CD4-positive, alpha-beta T cell (primary cell): Measurements from ENCODE around the gene OSBPL5. TPM values are rescaled to one million over a fixed set of nuclear protein-coding genes. Genes with fewer than 3 reads are reported as not detected.

Experiments used
- ATAC-seq: fragments of 200-7000 bp; cut with Tn5 transposase; one replicate; pipeline ENCODE4 v1.10.0; 2022; ENCODE audit warnings: mild to moderate bottlenecking; ENCODE audit not compliant: poor library complexity
- CTCF ChIA-PET: fragments of 350-600 bp; sonication (Branson Sonifier 250); formaldehyde crosslinking; loops from one replicate; lab custom pipeline; 2021; ENCODE audit warnings: antibody characterized with exemption, inconsistent platforms; lab: Charles Lee
- POLR2A ChIA-PET: fragments of 350-600 bp; sonication (Branson Sonifier 250); formaldehyde crosslinking; loops from one replicate; lab custom pipeline; 2021; ENCODE audit warnings: antibody characterized with exemption, inconsistent platforms; lab: Charles Lee
- DNase-seq, 14 experiments: peaks; one replicate each; pipeline ENCODE4 v3.0.0-alpha.2; 2013 to 2020; ENCODE audit warnings: mixed read lengths in 2 of 14
- H3K27ac ChIP-seq, 2 donors: one replicate each; pipeline versions ENCODE4 v1.5.1 to v1.7.0; 2013; ENCODE audit warnings: low read length in 2 of 2, low read depth in 1 of 2, mild to moderate bottlenecking in 1 of 2
- H3K27me3 ChIP-seq, 2 experiments: 1 replicate in 1 of 2; 2 replicates in 1 of 2; pipeline versions ENCODE4 v1.6.1 to v1.7.0; 2013; ENCODE audit warnings: low read length in 2 of 2, control low read depth in 1 of 2, mild to moderate bottlenecking in 1 of 2, moderate library complexity in 1 of 2; ENCODE audit not compliant: insufficient read depth in 2 of 2, control insufficient read depth in 1 of 2
- H3K36me3 ChIP-seq: one replicate; pipeline ENCODE4 v1.6.1; 2013; ENCODE audit warnings: low read length, control low read depth; ENCODE audit not compliant: insufficient read depth
- H3K4me1 ChIP-seq: one replicate; pipeline ENCODE4 v1.6.1; 2013; ENCODE audit warnings: low read length, control low read depth; ENCODE audit not compliant: insufficient read depth
- H3K4me3 ChIP-seq: one replicate; pipeline ENCODE4 v1.5.1; 2013; ENCODE audit warnings: mild to moderate bottlenecking, low read length, moderate library complexity
- H3K9me3 ChIP-seq, 2 experiments: 1 replicate in 1 of 2; 2 replicates in 1 of 2; pipeline versions ENCODE4 v1.6.1 to v1.7.0; 2013; ENCODE audit warnings: low read length in 2 of 2, mild to moderate bottlenecking in 2 of 2, control low read depth in 1 of 2, moderate library complexity in 1 of 2; ENCODE audit not compliant: control insufficient read depth in 1 of 2, insufficient read depth in 1 of 2
- H3K27ac Mint-ChIP-seq: one replicate; pipeline ENCODE4 v1.8.0; 2020; ENCODE audit warnings: mixed read lengths
- H3K27me3 Mint-ChIP-seq: one replicate; pipeline ENCODE4 v1.8.0; 2021; ENCODE audit warnings: mixed read lengths
- H3K36me3 Mint-ChIP-seq: one replicate; pipeline ENCODE4 v1.8.0; 2021; ENCODE audit warnings: low read depth, mixed read lengths
- H3K4me1 Mint-ChIP-seq: one replicate; pipeline ENCODE4 v1.8.0; 2021; ENCODE audit warnings: low read depth, mixed read lengths
- H3K4me3 Mint-ChIP-seq: one replicate; pipeline ENCODE4 v1.8.0; 2020; ENCODE audit warnings: mild to moderate bottlenecking, mixed read lengths
- H3K9me3 Mint-ChIP-seq: one replicate; pipeline ENCODE4 v1.8.0; 2020; ENCODE audit warnings: mixed read lengths
- CTCF ChIP-seq: fragments of 200-600 bp; IDR thresholded peaks from one replicate; pipeline ENCODE4 v1.8.0; 2022; ENCODE audit warnings: antibody characterized with exemption, mild to moderate bottlenecking
- intact Hi-C, 2 experiments: fragments of 100-400 bp; cut with DNase I in 1 of 2; cut with micrococcal nuclease in 1 of 2; formaldehyde crosslinking; loops; one replicate each; pipeline versions ENCODE4 v1.15.1 to v1.9.0; 2023 to 2025; cut with DNase I, micrococcal nuclease
- total RNA-seq, 174 experiments: library from RNA in 2 of 174; stranded (reverse) in 2 of 174; gene quantifications; one replicate each; pipeline ENCODE4 v1.2.3 and lab custom pipeline; 2021 to 2026

OSBPL5 gene
- total RNA-seq, 2 experiments from 2014 or later: 6.7 to 9.1 TPM

GRCh38 chr11:3162410-3163240 is 2.5 kb downstream of the OSBPL5 start:
- ChIA-PET CTCF (interaction anchor here (1.3 kb wide), 1 partner anchor 631 kb away, joined by 3 read pairs; no protein-coding TSS in a partner anchor), POLR2A (no interaction called here)
- Mint-ChIP-seq H3K9me3 (no peaks in the 10 kb centered on the region), H3K36me3 (no peaks in the 10 kb centered on the region), H3K4me3 (peak overlapping the region; percentile 65), H3K4me1 (peaks cover 38% of the 10 kb centered on the region), H3K27me3 (peaks cover 17% of the 10 kb centered on the region), H3K27ac (peak overlapping the region; percentile 10)
- ATAC-seq: no peak
- DNase-seq: peak in 1 of 14 experiments; percentile 23
- no peaks in the 10 kb centered on the region for H3K36me3 ChIP-seq
- H3K27me3 ChIP-seq: peaks cover 4 to 17% of the 10 kb centered on the region in 2 experiments
- peaks cover 31% of the 10 kb centered on the region for H3K4me1 ChIP-seq
- no peak for TF ChIP-seq CTCF
- no peak overlapping the region for H3K4me3 ChIP-seq
- no peak overlapping the region for H3K27ac ChIP-seq
- intact Hi-C loops: loop anchor here in 1 of 2 experiments (10.0 kb wide), 1 partner anchor 48 kb away; no protein-coding TSS in a partner anchor
- H3K9me3 ChIP-seq: peaks cover 0 to 8% of the 10 kb centered on the region in 2 experiments

GRCh38 chr11:3161720-3162409 is 3.2 kb downstream of the OSBPL5 start:
- H3K4me3 ChIP-seq: no peak overlapping the region
- POLR2A ChIA-PET: no interaction called here
- DNase-seq (no peak), ATAC-seq (no peak)
- H3K9me3 ChIP-seq: peaks cover 0 to 14% of the 10 kb centered on the region in 2 experiments
- intact Hi-C loops: loop anchor here in 1 of 2 experiments (10.0 kb wide), 1 partner anchor 47 kb away; no protein-coding TSS in a partner anchor
- Mint-ChIP-seq H3K4me3 (peak overlapping the region; percentile 63), H3K9me3 (no peaks in the 10 kb centered on the region), H3K27ac (no peak overlapping the region), H3K4me1 (peaks cover 38% of the 10 kb centered on the region), H3K27me3 (peaks cover 17% of the 10 kb centered on the region), H3K36me3 (no peaks in the 10 kb centered on the region)
- CTCF ChIA-PET: interaction anchor here (1.3 kb wide), 1 partner anchor 630 kb away, joined by 3 read pairs; no protein-coding TSS in a partner anchor
- H3K36me3 ChIP-seq: no peaks in the 10 kb centered on the region
- peaks cover 31% of the 10 kb centered on the region for H3K4me1 ChIP-seq
- H3K27ac ChIP-seq: no peak overlapping the region
- TF ChIP-seq CTCF: no peak
- peaks cover 4 to 14% of the 10 kb centered on the region in 2 experiments for H3K27me3 ChIP-seq

- CTCF ChIA-PET: no interaction called here
- H3K4me1 Mint-ChIP-seq: peaks cover 38% of the 10 kb centered on the region
Measured at GRCh38 chr11:3161309-3161708, 3.8 kb downstream of the OSBPL5 start.

More at GRCh38 chr11:3161309-3161708, 3.8 kb downstream of the OSBPL5 start:
- H3K27me3 ChIP-seq: peaks cover 4 to 12% of the 10 kb centered on the region in 2 experiments
- H3K4me1 ChIP-seq: peaks cover 27% of the 10 kb centered on the region
- intact Hi-C loops: loop anchor here in 1 of 2 experiments (10.0 kb wide), 1 partner anchor 47 kb away; no protein-coding TSS in a partner anchor
- no peaks in the 10 kb centered on the region for H3K9me3 Mint-ChIP-seq
- no peak for TF ChIP-seq CTCF
- peaks cover 0 to 17% of the 10 kb centered on the region in 2 experiments for H3K9me3 ChIP-seq
- no peak overlapping the region for H3K4me3 ChIP-seq
- POLR2A ChIA-PET: no interaction called here
- H3K27ac ChIP-seq: no peak overlapping the region
- no peaks in the 10 kb centered on the region for H3K36me3 Mint-ChIP-seq
- ATAC-seq: no peak
- peaks cover 17% of the 10 kb centered on the region for H3K27me3 Mint-ChIP-seq
- DNase-seq: no peak
- H3K4me3 Mint-ChIP-seq: peak overlapping the region; percentile 63
- H3K27ac Mint-ChIP-seq: no peak overlapping the region
- H3K36me3 ChIP-seq: no peaks in the 10 kb centered on the region
